ENCODE results near the gene KCNJ9. TPM values are rescaled to one million over a fixed set of nuclear protein-coding genes. Genes with fewer than 3 reads are reported as not detected.

Gene KCNJ9
- total RNA-seq, 1 donor from 2014 or later, result 0.05 TPM

DNA sequence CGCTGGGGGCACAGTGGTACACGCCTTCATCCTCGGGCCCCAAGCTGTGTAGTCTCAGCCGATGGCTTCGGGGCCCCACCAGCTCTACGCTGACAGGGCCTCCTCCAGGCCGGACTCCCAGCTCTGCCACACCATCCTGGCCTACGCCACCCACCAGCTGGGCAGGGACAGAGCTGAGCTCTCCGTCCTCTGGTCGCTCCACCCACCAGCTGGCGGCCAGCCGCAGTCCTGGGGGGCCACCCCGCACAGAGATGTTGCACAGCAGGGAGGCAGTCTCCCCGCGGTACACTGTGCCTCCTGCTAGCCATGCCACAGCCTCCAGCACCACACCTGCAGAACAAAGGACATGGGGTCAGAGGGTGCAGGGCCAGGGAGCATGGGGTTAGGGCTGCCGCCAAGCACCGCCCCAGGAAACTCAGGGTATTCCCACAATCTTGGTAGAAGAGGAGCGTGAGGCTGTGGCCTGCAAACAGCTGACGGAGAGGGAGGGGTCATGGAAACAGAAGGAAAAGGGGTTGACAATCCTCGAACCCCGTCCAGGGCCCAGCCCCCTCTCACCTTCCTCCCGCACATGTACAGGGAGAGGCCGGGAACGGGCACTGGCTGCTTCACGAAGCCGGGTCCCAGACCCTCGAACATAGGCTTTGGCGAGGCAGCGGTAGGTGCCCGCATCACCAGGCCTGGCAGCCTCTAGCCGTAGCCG lies 11.2 kb downstream of the KCNJ9 start:
- Mint-ChIP-seq H3K4me1 (ENCODE audit: unreplicated experiment) (peaks cover 8% of the 10 kb centered on the region), H3K9me3 (ENCODE audit: unreplicated experiment) (no peaks in the 10 kb centered on the region), H3K36me3 (ENCODE audit: low read depth, unreplicated experiment) (peaks cover 3% of the 10 kb centered on the region), H3K4me3 (ENCODE audit: unreplicated experiment) (no peak overlapping the region), H3K27ac (ENCODE audit: unreplicated experiment) (no peak overlapping the region), H3K27me3 (ENCODE audit: unreplicated experiment) (peaks cover 11% of the 10 kb centered on the region)
- DNase-seq (ENCODE audit: low spot score), result no peak
- TF ChIP-seq, protein P1, sequence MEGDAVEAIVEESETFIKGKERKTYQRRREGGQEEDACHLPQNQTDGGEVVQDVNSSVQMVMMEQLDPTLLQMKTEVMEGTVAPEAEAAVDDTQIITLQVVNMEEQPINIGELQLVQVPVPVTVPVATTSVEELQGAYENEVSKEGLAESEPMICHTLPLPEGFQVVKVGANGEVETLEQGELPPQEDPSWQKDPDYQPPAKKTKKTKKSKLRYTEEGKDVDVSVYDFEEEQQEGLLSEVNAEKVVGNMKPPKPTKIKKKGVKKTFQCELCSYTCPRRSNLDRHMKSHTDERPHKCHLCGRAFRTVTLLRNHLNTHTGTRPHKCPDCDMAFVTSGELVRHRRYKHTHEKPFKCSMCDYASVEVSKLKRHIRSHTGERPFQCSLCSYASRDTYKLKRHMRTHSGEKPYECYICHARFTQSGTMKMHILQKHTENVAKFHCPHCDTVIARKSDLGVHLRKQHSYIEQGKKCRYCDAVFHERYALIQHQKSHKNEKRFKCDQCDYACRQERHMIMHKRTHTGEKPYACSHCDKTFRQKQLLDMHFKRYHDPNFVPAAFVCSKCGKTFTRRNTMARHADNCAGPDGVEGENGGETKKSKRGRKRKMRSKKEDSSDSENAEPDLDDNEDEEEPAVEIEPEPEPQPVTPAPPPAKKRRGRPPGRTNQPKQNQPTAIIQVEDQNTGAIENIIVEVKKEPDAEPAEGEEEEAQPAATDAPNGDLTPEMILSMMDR (IDR thresholded peaks at IDR 0.05; ENCODE audit: unreplicated experiment), result no peak

DNA sequence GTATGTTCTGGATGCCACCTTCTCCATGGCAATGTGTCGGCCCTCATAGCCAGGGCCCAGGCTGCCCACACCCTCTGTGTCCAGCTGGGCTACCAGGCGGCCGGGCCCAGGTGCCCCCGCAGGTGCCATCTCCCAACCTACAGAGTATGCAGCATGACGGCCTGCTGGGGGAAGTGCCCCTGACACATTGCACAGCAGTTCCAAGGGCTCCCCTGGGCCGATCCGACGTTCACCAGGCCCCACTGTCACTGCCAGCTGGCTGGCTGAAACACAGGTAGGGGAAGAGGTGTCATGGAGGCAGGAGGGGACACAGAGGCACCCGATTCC lies 11.7 kb downstream of the KCNJ9 start:
- peaks cover 3% of the 10 kb centered on the region for H3K36me3 Mint-ChIP-seq (ENCODE audit: low read depth, unreplicated experiment)
- H3K27ac Mint-ChIP-seq (ENCODE audit: unreplicated experiment), result no peak overlapping the region
- peaks cover 11% of the 10 kb centered on the region for H3K27me3 Mint-ChIP-seq (ENCODE audit: unreplicated experiment)
- H3K4me3 Mint-ChIP-seq (ENCODE audit: unreplicated experiment), result no peak overlapping the region
- peaks cover 11% of the 10 kb centered on the region for H3K4me1 Mint-ChIP-seq (ENCODE audit: unreplicated experiment)
- DNase-seq (ENCODE audit: low spot score), result no peak
- H3K9me3 Mint-ChIP-seq (ENCODE audit: unreplicated experiment), result no peaks in the 10 kb centered on the region
- TF ChIP-seq, protein P1 (IDR thresholded peaks at IDR 0.05; ENCODE audit: unreplicated experiment), result no peak

DNA sequence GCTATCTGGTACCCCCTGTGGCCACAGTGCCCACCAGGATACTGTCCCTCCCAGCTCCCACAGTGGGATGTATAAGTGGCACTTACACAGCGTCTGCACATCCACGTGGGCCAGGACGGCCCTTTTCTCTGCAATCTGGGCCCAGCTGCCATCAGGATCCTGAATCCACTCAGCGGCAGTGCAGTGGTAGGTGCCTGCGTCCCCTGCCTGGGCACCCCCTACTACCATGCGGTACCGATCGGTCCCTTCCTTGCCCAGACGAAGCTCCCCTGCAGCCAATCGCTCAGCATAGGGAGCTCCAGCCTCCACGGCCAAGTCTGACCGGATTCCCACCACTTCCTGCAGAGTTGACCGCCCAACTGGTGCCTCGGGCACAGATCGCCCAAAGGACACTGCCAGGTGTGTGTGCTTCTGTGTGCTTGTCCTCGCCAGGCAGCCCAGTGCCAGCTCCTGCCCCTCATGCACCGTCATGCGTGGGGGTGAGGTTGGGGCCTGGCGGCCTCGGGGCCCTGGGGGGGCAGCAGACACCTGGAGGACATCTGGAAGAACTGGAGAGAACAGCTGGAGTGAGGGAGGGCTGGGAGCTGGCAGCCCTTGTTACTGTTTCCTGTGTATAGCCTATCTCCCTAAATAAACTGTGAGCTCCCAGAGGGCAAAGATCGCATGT lies 12.4 kb downstream of the KCNJ9 start:
- Mint-ChIP-seq H3K36me3 (ENCODE audit: low read depth, unreplicated experiment) (peaks cover 3% of the 10 kb centered on the region), H3K9me3 (ENCODE audit: unreplicated experiment) (no peaks in the 10 kb centered on the region), H3K4me3 (ENCODE audit: unreplicated experiment) (no peak overlapping the region), H3K27me3 (ENCODE audit: unreplicated experiment) (peaks cover 9% of the 10 kb centered on the region), H3K27ac (ENCODE audit: unreplicated experiment) (no peak overlapping the region), H3K4me1 (ENCODE audit: unreplicated experiment) (peaks cover 11% of the 10 kb centered on the region)
- no peak for DNase-seq (ENCODE audit: low spot score)
- TF ChIP-seq, protein P1 (IDR thresholded peaks at IDR 0.05; ENCODE audit: unreplicated experiment), result no peak

- Mint-ChIP-seq H3K4me1 (ENCODE audit: unreplicated experiment) (peaks cover 9% of the 10 kb centered on the region), H3K27ac (ENCODE audit: unreplicated experiment) (no peak overlapping the region), H3K36me3 (ENCODE audit: low read depth, unreplicated experiment) (peaks cover 3% of the 10 kb centered on the region), H3K27me3 (ENCODE audit: unreplicated experiment) (peaks cover 9% of the 10 kb centered on the region), H3K9me3 (ENCODE audit: unreplicated experiment) (no peaks in the 10 kb centered on the region), H3K4me3 (ENCODE audit: unreplicated experiment) (no peak overlapping the region)
- no peak for DNase-seq (ENCODE audit: low spot score)
- TF ChIP-seq, protein P1 (IDR thresholded peaks at IDR 0.05; ENCODE audit: unreplicated experiment), result no peak
Observed at GRCh38 chr1:160094291-160094625, 12.9 kb downstream of the KCNJ9 start.

DNA sequence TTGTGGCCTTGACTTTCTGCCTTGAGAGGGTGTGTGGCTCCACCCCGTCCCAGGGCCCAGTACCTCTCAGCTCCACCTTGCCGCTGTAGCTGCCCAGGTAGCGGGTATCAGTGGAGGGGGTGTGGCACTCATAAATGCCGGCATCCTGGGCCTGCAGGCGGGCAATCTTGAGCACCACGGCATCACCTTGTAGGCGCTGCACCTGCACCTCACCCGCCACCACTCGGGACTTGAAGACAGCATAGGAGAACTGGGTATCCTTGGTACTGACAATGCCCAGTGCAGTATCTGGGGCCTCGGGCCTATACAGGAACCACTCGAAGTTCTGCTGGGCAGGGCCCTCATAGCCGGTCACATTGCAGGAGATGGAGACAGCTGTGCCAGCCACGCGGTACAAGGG lies 13.5 kb downstream of the KCNJ9 start:
- H3K27ac Mint-ChIP-seq (ENCODE audit: unreplicated experiment), result no peak overlapping the region
- peaks cover 13% of the 10 kb centered on the region for H3K4me1 Mint-ChIP-seq (ENCODE audit: unreplicated experiment)
- DNase-seq (ENCODE audit: low spot score), result no peak
- H3K36me3 Mint-ChIP-seq (ENCODE audit: low read depth, unreplicated experiment), result peaks cover 3% of the 10 kb centered on the region
- no peaks in the 10 kb centered on the region for H3K9me3 Mint-ChIP-seq (ENCODE audit: unreplicated experiment)
- no peak overlapping the region for H3K4me3 Mint-ChIP-seq (ENCODE audit: unreplicated experiment)
- TF ChIP-seq, protein P1 (IDR thresholded peaks at IDR 0.05; ENCODE audit: unreplicated experiment), result no peak
- peaks cover 9% of the 10 kb centered on the region for H3K27me3 Mint-ChIP-seq (ENCODE audit: unreplicated experiment)
